ENCODE data around the gene CDCA4.

- TF ChIP-seq GATA2 (IDR thresholded peaks at IDR 0.05; ENCODE audit: low read depth, low read length) (no peak), GATA3 (IDR thresholded peaks at IDR 0.05; ENCODE audit: low read depth, low read length) (no peak)
These were observed 6.9 kb downstream of the CDCA4 start for GRCh38 chr14:105014032-105014431.

Data from SH-SY5Y (cell line).